GM12878 (cell line): ENCODE data around the gene EYA4.

ENCODE experiments used
- CBFB ChIP-seq: IDR thresholded peaks from 2 replicates; pipeline ENCODE4 v1.6.1; 2016; ENCODE audit warnings: antibody characterized with exemption, low read depth
- CHD1 ChIP-seq: IDR thresholded peaks from 2 replicates; pipeline ENCODE4 v1.6.1; 2012; ENCODE audit warnings: low read depth, low read length, improper control_type of control experiment
- HDAC2 ChIP-seq: fragments of 200-600 bp; sonication (generic); IDR thresholded peaks from 2 replicates; pipeline ENCODE4 v1.6.1; 2017
- MXI1 ChIP-seq: fragments of 150-350 bp; IDR thresholded peaks from 2 replicates; pipeline ENCODE4 v1.6.1; 2011; ENCODE audit warnings: low read depth, mild to moderate bottlenecking, inconsistent platforms, low read length, improper control_type of control experiment
- POLR2AphosphoS5 ChIP-seq: IDR thresholded peaks from 2 replicates; pipeline ENCODE4 v1.6.1; 2011; ENCODE audit warnings: mild to moderate bottlenecking, low read length, inconsistent platforms
- RB1 ChIP-seq: fragments of 450-650 bp; formaldehyde crosslinking; IDR thresholded peaks from 2 replicates; pipeline ENCODE4 v1.6.1; 2017; ENCODE audit warnings: mild to moderate bottlenecking, borderline replicate concordance
- RCOR1 ChIP-seq: conservative IDR thresholded peaks from 2 replicates; pipeline ENCODE4 v1.6.1; 2012; ENCODE audit warnings: low read depth, low read length, improper control_type of control experiment
- SREBF1 ChIP-seq: IDR thresholded peaks from 2 replicates; pipeline ENCODE4 v1.6.1; 2012; ENCODE audit warnings: mild to moderate bottlenecking, low read length
- TCF12 ChIP-seq: IDR thresholded peaks from 2 replicates; pipeline ENCODE4 v1.6.1; 2011; ENCODE audit warnings: low read depth, mild to moderate bottlenecking, low read length
- TF ChIP-seq, protein P1 (sequence below), 3 experiments: IDR thresholded peaks in 2 of 3; conservative IDR thresholded peaks in 1 of 3; 2 replicates each; pipeline ENCODE4 v1.5.1; 2011; ENCODE audit warnings: low read depth in 3 of 3, low read length in 3 of 3, mild to moderate bottlenecking in 3 of 3, control low read depth in 2 of 3, moderate library complexity in 2 of 3, inconsistent platforms in 1 of 3, mixed read lengths in 1 of 3; ENCODE audit not compliant: control insufficient read depth in 2 of 3, insufficient read depth in 1 of 3; ENCODE audit errors: extremely low read depth in 1 of 3

DNA sequence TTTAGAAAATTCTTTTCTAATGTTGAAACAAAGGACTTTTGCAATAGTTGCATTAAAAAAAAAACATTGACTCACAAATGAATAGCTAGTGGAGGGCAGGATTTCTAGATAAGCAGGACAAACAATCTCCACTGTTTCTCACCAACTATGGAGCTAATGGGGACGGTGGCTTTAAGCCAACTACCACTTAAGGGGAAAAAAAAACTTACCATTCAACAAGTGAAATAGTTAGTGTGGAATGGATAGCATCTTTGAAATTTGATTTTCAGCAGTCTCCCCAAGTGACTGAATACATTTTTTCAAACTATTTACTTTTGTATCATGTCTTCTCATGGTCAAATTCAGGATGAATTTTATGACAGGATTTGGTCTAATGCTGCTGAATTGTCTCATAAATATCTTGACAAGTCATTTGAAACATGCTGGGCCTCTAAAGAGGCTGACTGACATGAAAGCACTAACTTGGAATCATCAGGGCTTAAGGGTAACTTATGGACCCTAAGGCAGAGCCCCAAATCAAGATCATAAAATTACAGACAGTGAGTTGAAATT lies 100.5 kb downstream of the EYA4 start:
- TF ChIP-seq TCF12: no peak
- no peak for TF ChIP-seq MXI1
- TF ChIP-seq CBFB: no peak
- no peak for TF ChIP-seq CHD1
- TF ChIP-seq, protein P1, sequence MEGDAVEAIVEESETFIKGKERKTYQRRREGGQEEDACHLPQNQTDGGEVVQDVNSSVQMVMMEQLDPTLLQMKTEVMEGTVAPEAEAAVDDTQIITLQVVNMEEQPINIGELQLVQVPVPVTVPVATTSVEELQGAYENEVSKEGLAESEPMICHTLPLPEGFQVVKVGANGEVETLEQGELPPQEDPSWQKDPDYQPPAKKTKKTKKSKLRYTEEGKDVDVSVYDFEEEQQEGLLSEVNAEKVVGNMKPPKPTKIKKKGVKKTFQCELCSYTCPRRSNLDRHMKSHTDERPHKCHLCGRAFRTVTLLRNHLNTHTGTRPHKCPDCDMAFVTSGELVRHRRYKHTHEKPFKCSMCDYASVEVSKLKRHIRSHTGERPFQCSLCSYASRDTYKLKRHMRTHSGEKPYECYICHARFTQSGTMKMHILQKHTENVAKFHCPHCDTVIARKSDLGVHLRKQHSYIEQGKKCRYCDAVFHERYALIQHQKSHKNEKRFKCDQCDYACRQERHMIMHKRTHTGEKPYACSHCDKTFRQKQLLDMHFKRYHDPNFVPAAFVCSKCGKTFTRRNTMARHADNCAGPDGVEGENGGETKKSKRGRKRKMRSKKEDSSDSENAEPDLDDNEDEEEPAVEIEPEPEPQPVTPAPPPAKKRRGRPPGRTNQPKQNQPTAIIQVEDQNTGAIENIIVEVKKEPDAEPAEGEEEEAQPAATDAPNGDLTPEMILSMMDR (IDR thresholded peaks at IDR 0.05 in 2 of 3, conservative IDR thresholded peaks at IDR 0.05 in 1 of 3; ENCODE audit: control insufficient read depth in 2 of 3, extremely low read depth in 1 of 3, insufficient read depth in 1 of 3, low read depth in 3 of 3, low read length in 3 of 3): no peak
- TF ChIP-seq HDAC2: no peak
- no peak for TF ChIP-seq POLR2AphosphoS5
- TF ChIP-seq RB1: no peak
- TF ChIP-seq RCOR1: no peak
- no peak for TF ChIP-seq SREBF1
